HG03097 (cell line): Measurements from ENCODE around the gene SIRPA.

Experiments used
- ATAC-seq: cut with Tn5 transposase; IDR thresholded peaks from one replicate; pipeline ENCODE4 v1.9.1; 2021; ENCODE audit not compliant: unreplicated experiment, low FRiP score

The SIRPA gene

GRCh38 chr20:1885940-1886693, 9.1 kb upstream of the SIRPA start:
- no peak for ATAC-seq

- no peak for ATAC-seq
These were observed 7.9 kb upstream of the SIRPA start for GRCh38 chr20:1887321-1887720.

- ATAC-seq = no peak
These were observed 7.5 kb upstream of the SIRPA start for GRCh38 chr20:1887756-1888155.

GRCh38 chr20:1888796-1889463, 6.3 kb upstream of the SIRPA start:
- ATAC-seq = no peak

GRCh38 chr20:1890469-1891262, 4.5 kb upstream of the SIRPA start:
- ATAC-seq = no peak

- ATAC-seq = no peak
These were observed 3.7 kb upstream of the SIRPA start for GRCh38 chr20:1891263-1892118.

- ATAC-seq = no peak
These were observed 3.2 kb upstream of the SIRPA start for GRCh38 chr20:1892119-1892385.

- no peak for ATAC-seq
These were observed 1.3 kb upstream of the SIRPA start for GRCh38 chr20:1893721-1894470.

- no peak for ATAC-seq
These were observed 696 bp upstream of the SIRPA start for GRCh38 chr20:1894471-1894950.

- no peak for ATAC-seq
These were observed 672 bp downstream of the SIRPA start for GRCh38 chr20:1895674-1896483.

GRCh38 chr20:1896484-1897258, 1.5 kb downstream of the SIRPA start:
- ATAC-seq = no peak

GRCh38 chr20:1897541-1897940, 2.3 kb downstream of the SIRPA start:
- ATAC-seq = no peak

- no peak for ATAC-seq
These were observed 2.8 kb downstream of the SIRPA start for GRCh38 chr20:1897965-1898464.

GRCh38 chr20:1898482-1899240, 3.5 kb downstream of the SIRPA start:
- no peak for ATAC-seq

GRCh38 chr20:1899241-1899525, 4.0 kb downstream of the SIRPA start:
- no peak for ATAC-seq

GRCh38 chr20:1900321-1900801, 5.2 kb downstream of the SIRPA start:
- no peak for ATAC-seq

- ATAC-seq = no peak
These were observed 6.5 kb downstream of the SIRPA start for GRCh38 chr20:1901704-1902103.

- no peak for ATAC-seq
These were observed 7.0 kb downstream of the SIRPA start for GRCh38 chr20:1902188-1902587.
